Endodermal cell (in vitro differentiated cells): ENCODE results near the gene CACNA1A. TPM values are rescaled to one million over a fixed set of nuclear protein-coding genes. Genes with fewer than 3 reads are reported as not detected.

Source experiments
- DNase-seq: peaks from one replicate; pipeline ENCODE4 v3.0.0-alpha.2; 2017
- H3K27ac ChIP-seq: 2 replicates; pipeline ENCODE4 v1.5.1; 2013; ENCODE audit warnings: mild to moderate bottlenecking, low read depth, low read length, moderate library complexity
- H3K27me3 ChIP-seq: 2 replicates; pipeline ENCODE4 v1.6.1; 2013; ENCODE audit warnings: mild to moderate bottlenecking, low read length, moderate library complexity; ENCODE audit not compliant: insufficient read depth, control insufficient read depth, poor library complexity, severe bottlenecking
- H3K36me3 ChIP-seq: 2 replicates; pipeline ENCODE4 v1.7.0; 2013; ENCODE audit warnings: mild to moderate bottlenecking, low read length, moderate library complexity; ENCODE audit not compliant: control insufficient read depth, insufficient read depth
- H3K4me1 ChIP-seq: one replicate; pipeline ENCODE4 v1.7.0; 2013; ENCODE audit warnings: low read length; ENCODE audit not compliant: control insufficient read depth, insufficient read depth
- H3K4me3 ChIP-seq: 2 replicates; pipeline ENCODE4 v1.5.1; 2013; ENCODE audit warnings: mild to moderate bottlenecking, low read length, moderate library complexity
- H3K9ac ChIP-seq: 2 replicates; pipeline ENCODE4 v1.6.1; 2013; ENCODE audit warnings: mild to moderate bottlenecking, low read length, moderate library complexity; ENCODE audit not compliant: poor library complexity, severe bottlenecking; ENCODE audit errors: extremely low read depth
- H3K9me3 ChIP-seq: 2 replicates; pipeline ENCODE4 v1.6.1; 2013; ENCODE audit warnings: mild to moderate bottlenecking, low read length, moderate library complexity; ENCODE audit not compliant: control insufficient read depth
- H3K27ac Mint-ChIP-seq: 2 replicates; pipeline ENCODE4 v1.8.0; 2020; ENCODE audit warnings: mixed read lengths
- H3K27me3 Mint-ChIP-seq: 2 replicates; pipeline ENCODE4 v1.8.0; 2021; ENCODE audit warnings: mild to moderate bottlenecking, mixed read lengths; ENCODE audit not compliant: insufficient read depth
- H3K36me3 Mint-ChIP-seq: 2 replicates; pipeline ENCODE4 v1.8.0; 2020; ENCODE audit warnings: low read depth, mixed read lengths
- H3K4me1 Mint-ChIP-seq: 2 replicates; pipeline ENCODE4 v1.8.0; 2020; ENCODE audit warnings: mixed read lengths
- H3K4me3 Mint-ChIP-seq: 2 replicates; pipeline ENCODE4 v1.8.0; 2020; ENCODE audit warnings: mild to moderate bottlenecking, moderate library complexity, mixed read lengths
- H3K9me3 Mint-ChIP-seq: 2 replicates; pipeline ENCODE4 v1.8.0; 2020; ENCODE audit warnings: mild to moderate bottlenecking, mixed read lengths
- CTCF ChIP-seq: fragments of 200-600 bp; sonication (generic); conservative IDR thresholded peaks from 2 replicates; pipeline ENCODE4 v1.5.0; 2021; ENCODE audit warnings: antibody characterized with exemption, mild to moderate bottlenecking
- WGBS, 2 experiments: methylation state at CpG; one replicate each; pipeline versions ENCODE4 v1.1.5 to v1.1.7; 2013; ENCODE audit warnings: missing lambda C conversion rate in 2 of 2, mixed read lengths in 1 of 2; ENCODE audit not compliant: insufficient coverage in 1 of 2, insufficient read length in 1 of 2; 5-methylcytosine and 5-hydroxymethylcytosine counted together
- total RNA-seq, 2 donors: library from RNA; stranded (reverse); fragmentation: NEBNext Ultra II Directional in 1 of 2; extraction: Animal tissue kit (Norgen Biotek cat#: 25700) in 1 of 2; gene quantifications; 2 replicates in 1 of 2; 3 replicates in 1 of 2; pipeline ENCODE4 v1.2.1, GENCODE V29; 2021

The CACNA1A gene
- total RNA-seq, 2 donors from 2014 or later = 8.0 to 10.6 TPM

- H3K27ac Mint-ChIP-seq = no peak overlapping the region
- H3K27me3 Mint-ChIP-seq = no peaks in the 10 kb centered on the region
- 94% methylated on average over 13 to 31 of the region's 31 CpGs for WGBS, 2 experiments
- no peaks in the 10 kb centered on the region for H3K4me1 ChIP-seq
- H3K27me3 ChIP-seq = no peaks in the 10 kb centered on the region
- H3K4me3 ChIP-seq = no peak overlapping the region
- H3K9ac ChIP-seq = no peak overlapping the region
- no peak for TF ChIP-seq CTCF
- no peak overlapping the region for H3K27ac ChIP-seq
- no peak overlapping the region for H3K4me3 Mint-ChIP-seq
- no peaks in the 10 kb centered on the region for H3K9me3 ChIP-seq
- DNase-seq = no peak
- no peaks in the 10 kb centered on the region for H3K36me3 ChIP-seq
- peaks cover 3% of the 10 kb centered on the region for H3K4me1 Mint-ChIP-seq
- H3K9me3 Mint-ChIP-seq = no peaks in the 10 kb centered on the region
- no peaks in the 10 kb centered on the region for H3K36me3 Mint-ChIP-seq
Measured at GRCh38 chr19:13286195-13286985, 219.9 kb downstream of the CACNA1A start.

GRCh38 chr19:13284929-13285928 lies 221.1 kb downstream of the CACNA1A start:
- no peak overlapping the region for H3K27ac ChIP-seq
- DNase-seq = no peak
- TF ChIP-seq CTCF = no peak
- no peaks in the 10 kb centered on the region for H3K36me3 ChIP-seq
- Mint-ChIP-seq H3K9me3 (no peaks in the 10 kb centered on the region), H3K4me3 (no peak overlapping the region), H3K27ac (no peak overlapping the region), H3K36me3 (no peaks in the 10 kb centered on the region), H3K27me3 (no peaks in the 10 kb centered on the region), H3K4me1 (peaks cover 4% of the 10 kb centered on the region)
- H3K4me3 ChIP-seq = no peak overlapping the region
- whole genome bisulfite sequencing, 2 experiments = 88 to 95% methylated on average over 7 to 13 of the region's 13 CpGs
- no peak overlapping the region for H3K9ac ChIP-seq
- H3K27me3 ChIP-seq = no peaks in the 10 kb centered on the region
- H3K4me1 ChIP-seq = no peaks in the 10 kb centered on the region
- H3K9me3 ChIP-seq = no peaks in the 10 kb centered on the region

GRCh38 chr19:13283871-13284270 lies 222.4 kb downstream of the CACNA1A start:
- 75 to 86% methylated on average over 1 of the region's 1 CpG for WGBS, 2 experiments
- Histone ChIP-seq H3K27me3 (no peaks in the 10 kb centered on the region), H3K9ac (no peak overlapping the region), H3K27ac (no peak overlapping the region), H3K36me3 (no peaks in the 10 kb centered on the region), H3K4me1 (no peaks in the 10 kb centered on the region), H3K9me3 (no peaks in the 10 kb centered on the region), H3K4me3 (no peak overlapping the region)
- H3K4me3 Mint-ChIP-seq = no peak overlapping the region
- no peaks in the 10 kb centered on the region for H3K36me3 Mint-ChIP-seq
- H3K9me3 Mint-ChIP-seq = no peaks in the 10 kb centered on the region
- H3K27me3 Mint-ChIP-seq = no peaks in the 10 kb centered on the region
- H3K4me1 Mint-ChIP-seq = peaks cover 4% of the 10 kb centered on the region
- TF ChIP-seq CTCF = no peak
- no peak overlapping the region for H3K27ac Mint-ChIP-seq
- no peak for DNase-seq
